Retina (tissue), 1 donor: ENCODE data around the gene SEMA5A.
A peak's percentile ranks its signal among the peaks of the same experiment; 100 is the strongest.
"Not testable (repeated sequence)": the region's sequence is repeated elsewhere in the genome, so short reads cannot be mapped to it uniquely, and the experiment has no call there.

Experiments
- DNase-seq: peaks from one replicate; pipeline ENCODE4 v3.0.0-alpha.2; 2016

SEMA5A gene

DNA sequence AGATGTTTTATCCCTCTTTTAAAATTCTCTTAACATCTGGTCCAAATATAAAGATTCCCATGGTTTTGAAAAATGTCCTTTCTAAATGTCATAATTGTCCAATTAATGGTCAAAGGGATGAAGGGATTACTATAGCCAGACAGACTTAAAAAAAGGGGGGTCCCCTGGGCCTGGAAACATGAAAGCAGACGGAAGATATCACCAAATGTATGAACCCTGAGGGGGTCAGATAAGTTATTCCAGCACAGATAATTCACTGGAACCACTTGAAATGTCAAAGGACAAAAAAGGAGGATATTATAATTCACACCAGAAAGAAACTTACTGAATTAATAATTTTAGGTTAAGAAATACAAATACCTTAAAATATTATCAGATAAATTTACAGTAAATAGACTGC is 155.8 kb downstream of the SEMA5A start:
- no peak for DNase-seq

DNA sequence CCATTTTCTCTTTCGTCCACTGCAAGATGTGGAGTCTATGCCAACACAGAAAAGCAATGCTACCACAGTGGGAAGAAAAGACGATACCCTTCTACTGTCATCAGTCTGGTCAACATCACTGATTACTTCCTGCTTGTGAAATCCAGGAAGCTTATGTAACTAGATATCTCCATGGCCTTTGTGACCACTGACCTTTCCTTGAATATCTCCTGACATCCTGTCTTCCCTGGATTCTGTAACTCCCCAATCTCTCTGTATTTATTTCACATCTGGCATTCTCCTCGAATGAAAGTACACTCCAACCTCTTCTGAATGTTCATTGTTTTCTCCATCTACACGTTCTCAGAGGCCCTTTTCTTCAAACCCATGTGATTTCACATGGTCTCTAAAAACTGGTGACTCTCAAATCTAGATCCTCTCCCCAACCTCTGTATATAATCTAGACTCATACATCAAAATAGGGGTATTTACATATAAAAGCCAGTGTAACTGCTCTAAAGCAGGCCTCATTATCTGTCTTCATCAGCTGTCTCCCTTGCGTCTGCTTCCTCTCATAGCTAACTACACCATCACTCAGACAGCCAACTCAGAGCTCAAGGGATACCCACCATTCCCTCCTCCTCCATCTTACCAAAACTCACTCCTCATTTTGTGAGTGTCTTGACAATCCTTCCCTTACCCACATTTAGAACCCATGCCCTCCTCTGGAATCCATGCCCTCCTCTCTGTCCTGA is 156.8 kb downstream of the SEMA5A start:
- no peak for DNase-seq

DNA sequence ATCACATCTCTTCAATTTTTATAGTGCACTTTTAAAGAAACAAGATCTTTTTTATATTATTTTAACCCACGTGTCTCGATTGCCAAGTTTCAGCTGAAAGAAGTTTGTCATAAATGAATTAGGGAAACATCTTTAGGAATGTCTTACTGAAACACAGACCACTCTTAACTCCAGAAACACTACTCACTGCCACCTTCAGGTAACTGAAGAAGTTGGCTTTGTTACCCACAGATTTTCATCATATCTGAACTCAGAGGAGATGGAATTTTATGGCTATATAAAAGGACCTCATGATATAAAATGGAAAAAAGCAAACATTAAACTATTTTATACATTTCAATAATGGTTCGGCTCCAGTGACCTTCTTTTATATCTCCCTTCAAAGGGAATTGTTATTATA is 158.0 kb downstream of the SEMA5A start:
- DNase-seq: no peak

DNA sequence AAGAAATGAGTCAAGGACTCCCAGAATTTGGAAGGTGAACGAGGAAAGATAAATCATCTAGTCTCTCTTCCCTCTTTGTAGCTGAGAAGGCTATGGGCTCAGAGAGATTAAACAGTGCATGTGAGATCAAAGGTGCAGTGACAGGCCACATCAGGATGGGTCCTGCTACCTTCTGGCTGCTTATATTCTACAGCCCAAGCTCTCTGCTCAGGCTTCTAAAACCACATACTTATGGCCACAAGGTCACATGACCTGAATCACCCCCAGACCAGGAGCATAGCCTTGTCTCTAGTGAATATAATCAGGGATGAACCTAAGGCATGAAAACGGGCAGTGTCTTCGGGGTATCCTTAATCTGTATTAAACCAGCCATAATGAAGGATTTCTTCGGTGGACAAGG is 158.9 kb downstream of the SEMA5A start:
- no peak for DNase-seq

DNA sequence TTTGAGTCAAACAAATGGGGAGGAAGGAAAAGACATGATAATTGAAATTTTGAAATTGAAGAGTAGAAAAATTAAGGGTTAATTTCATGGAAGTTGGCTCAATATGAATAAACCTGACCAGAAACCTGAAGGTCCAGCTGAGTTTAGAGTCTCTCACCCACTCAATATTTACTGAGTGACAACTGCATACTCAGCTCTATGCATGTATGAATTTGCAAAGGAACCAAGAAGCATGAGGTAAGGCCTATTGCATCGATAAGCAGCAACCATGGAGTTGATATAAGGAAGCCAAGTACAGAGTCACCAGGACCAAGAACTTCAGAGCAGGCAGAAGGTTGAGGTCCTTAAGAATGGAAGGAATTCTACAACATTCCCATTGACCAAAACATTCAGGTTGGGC is 163.4 kb downstream of the SEMA5A start:
- no peak for DNase-seq

DNA sequence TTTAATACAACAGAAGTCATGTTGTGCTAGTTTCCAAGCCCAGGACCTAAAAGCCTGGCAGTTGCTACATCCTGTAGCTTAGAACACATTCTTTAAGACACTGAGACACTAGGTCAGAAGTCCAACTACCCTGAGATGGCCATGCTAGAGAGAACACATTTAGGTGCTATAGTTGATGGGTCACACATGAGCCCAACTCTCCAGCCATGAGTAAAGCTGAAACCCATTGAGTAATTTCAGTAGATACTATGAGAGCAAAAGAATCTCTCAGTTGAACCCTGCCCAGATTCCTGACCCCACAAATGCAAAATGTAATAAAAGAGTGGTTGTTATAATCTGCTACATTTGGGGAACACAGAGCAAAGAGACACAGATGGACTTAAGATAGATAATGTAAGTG is 164.4 kb downstream of the SEMA5A start:
- no peak for DNase-seq

DNA sequence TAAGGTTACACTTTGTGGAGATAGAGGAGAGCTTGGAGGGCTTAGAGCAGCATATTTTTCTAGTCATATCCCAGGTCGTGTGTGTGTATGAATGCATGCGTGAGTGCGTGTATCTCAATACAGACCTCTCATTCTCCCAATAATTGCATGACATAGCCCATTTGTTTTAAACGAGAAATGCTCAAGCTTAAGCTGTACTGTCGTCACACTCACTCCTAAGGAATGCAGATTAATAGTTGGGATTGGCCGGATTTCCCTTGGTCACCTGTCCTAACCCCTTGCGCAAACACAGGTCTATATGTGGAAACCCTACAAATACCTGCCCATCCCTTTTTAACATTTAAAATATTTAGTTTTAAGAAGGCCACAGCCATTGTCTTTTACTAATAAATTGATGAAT is 165.8 kb downstream of the SEMA5A start:
- no peak for DNase-seq

DNA sequence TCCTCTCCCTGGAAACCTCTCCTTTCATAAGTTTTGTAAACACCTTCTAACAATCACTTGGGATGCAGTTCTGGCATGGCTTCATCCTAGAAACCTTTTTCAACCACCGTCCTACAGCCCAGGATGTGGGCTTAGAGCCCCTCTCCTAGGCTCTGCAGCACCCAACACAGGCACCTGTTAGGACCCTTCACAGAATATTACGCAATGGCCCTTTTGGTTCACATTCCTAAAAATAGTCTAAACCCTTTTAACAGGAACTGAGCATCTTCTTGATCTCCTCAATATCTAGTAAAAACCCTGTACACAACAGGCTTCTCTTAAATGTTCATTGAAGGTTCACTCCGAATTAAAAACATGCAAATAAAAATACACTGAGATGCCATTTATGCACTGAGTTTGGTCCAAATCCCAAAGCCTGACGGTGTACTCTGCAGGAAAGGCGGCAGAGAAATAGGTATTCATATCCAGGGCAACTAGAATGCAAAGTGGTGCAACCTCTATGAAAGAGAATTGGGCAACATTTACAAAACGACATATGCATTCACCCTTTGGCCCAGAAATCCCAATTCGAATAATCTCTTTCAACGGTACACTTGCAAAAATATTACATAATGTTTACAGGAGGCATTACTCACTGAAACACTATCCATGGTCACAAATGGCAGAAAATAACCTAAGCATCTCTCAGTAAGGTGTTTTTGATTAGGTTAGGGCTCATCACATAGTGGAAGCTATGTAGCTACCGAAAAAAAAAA is 169.3 kb downstream of the SEMA5A start:
- no peak for DNase-seq

DNA sequence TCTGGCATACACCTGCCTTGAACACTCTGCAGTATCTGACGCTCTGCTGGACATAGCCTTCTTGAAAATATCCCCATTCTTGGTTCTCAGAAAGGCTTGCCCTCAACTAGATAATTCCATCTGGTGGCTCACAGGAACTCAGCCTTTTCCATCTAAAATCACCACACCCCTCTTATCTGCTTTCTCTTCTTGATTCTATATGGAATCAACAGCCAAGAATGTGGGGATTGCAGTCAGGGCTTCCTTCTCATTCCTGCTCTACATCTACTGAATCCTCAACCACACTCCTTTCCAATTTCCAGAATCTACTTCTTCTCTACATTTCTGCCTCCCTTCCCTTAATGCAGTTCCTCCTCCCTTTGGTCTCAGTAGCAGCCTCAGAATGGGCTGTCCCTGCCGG is 170.1 kb downstream of the SEMA5A start:
- no peak for DNase-seq

DNA sequence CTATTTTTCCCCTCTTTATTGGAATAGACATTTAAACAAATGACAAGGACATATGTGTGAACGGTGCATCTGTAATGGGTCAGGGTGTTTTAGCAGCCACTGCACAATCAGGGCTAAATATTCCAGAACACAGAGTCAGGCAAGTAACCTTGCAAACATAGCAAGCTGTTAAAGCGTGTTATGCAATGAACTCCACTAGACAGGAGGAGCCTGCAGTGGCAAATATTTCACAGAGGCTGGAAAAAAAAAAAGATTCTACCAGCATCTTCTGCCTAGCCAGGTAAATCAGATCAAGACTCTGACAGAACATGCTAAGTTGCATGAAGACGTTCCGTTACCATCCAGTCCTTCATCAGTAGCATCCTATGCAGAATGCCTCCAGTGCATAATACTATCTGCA is 171.8 kb downstream of the SEMA5A start:
- no peak for DNase-seq

DNA sequence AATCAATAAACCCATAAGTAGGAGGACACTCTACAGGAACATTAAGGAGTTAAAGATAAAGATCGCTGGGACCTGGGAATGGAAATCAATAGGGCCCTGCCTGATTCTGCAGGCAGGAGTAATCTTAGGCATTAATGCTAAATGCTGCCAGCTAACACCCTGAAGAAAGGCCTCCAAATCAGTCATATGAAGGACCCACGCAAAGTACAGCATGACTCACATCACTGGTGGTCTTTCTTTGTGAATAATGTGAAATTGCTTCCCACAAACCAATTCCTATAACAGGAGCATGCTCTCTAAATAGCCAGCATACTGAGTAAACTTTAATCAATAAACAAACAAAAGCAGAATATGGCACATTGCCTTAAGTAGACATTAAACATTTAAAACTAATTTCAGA is 172.3 kb downstream of the SEMA5A start:
- DNase-seq: no peak

DNA sequence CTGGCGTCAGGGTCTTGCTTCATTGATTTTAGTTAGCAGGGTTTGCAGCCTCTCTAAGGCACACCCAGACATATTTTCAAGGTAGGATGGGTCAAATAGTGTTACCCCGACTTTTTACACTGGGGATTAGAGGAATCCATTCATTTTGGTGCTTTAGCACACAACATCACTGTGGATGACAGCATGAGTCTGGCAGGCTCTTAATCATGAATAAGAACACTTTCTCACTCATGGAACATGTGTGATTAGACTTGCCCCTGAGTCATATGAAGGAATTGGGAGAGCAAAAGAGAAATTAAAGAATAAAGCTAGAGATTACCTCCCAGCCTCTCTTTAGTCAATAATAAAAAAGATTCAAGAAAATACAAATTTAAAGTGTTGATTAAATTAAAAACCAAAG is 175.6 kb downstream of the SEMA5A start:
- no peak for DNase-seq

DNA sequence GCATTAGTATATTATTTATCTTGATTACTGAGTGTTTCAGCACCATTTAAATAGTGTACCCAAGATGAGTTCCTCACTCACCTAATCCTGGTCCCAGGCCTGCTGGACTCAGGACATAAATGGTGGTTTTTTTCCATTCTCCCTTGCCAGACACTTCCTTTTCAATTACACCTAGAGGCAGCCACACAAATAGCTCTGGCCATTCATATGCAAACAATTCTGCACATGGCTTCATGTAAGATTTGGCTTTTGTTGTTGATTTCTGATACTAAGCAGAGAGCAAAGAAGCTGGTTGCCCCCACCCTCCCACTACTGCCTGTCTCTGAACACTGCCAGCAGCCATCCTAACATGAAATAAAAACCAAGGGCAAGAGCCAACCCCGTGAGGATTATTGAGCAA is 180.4 kb downstream of the SEMA5A start:
- no peak for DNase-seq

DNA sequence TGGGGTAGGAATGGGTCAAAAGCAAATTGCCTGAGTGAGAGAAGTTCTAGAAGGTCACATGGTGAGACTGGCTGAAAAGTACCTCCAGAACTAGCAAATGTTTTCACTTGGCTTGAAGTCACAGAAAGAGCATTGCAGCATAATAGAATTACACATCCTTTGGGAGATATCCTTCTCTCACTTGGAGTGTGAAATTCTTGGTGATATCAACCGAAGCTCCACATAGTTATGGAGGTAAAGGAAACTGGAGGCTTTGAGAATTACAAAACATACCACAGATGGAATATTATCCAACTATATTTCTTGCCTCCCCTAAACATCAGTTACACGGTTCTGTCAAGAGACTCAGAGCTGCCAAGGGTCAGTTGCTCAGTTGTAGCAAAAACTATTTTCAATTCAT is 182.4 kb downstream of the SEMA5A start:
- DNase-seq: no peak

DNA sequence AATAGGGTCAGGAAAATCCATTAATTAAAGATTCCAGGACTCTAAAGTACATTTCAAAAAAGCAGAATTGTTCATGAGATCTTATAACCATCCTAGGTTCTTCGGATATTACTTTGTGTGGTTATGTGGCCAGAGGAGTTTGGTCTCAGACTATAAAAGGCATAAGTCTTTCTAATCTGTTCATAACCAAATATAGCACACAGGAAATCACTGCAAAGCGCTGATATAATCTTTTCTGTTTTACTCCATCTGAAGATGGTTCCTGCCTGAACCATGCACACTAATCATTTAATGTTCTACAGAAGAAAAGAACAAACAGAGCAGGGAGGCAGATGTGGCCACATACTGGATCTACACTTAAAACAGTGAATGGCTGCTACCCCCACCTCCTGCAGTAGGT is 182.8 kb downstream of the SEMA5A start:
- DNase-seq: no peak

DNA sequence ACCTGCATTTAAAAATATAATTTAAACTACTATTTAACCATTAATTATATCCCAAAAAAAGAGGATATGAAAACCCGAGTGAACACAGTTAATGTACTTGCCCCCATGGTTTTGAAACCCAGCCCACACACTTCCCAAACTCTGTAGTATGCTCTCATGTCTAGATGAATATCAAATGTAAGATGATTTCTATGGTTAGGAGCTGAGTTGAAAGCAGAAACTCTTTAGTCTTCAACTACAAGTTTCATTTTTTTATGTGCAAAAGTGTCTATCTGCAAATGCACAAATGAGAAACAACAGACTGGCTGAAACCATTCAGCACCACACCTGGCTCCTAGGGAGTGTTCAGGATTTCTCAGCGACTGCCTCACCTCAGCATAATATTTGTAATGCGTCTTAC is 183.3 kb downstream of the SEMA5A start:
- DNase-seq: no peak

DNA sequence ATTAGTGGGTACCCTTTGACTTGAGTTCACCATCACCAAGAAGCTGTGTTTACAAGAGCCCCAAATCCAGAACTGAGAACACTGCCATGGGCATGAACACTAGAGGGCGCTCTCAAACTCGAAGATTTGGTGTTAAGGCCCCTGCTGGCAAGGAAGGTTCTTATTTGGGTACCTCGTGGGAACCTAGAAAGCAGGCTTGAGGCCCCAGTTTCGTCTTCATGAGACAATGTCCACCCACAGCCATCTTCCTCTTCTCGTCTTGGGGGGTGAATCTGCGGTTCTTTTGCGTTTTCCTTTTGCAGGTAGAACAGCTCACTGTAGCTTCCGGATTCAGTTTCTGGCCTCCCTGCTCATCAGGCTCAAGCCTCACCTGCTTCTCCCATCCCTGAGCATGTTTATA is 184.0 kb downstream of the SEMA5A start:
- no peak for DNase-seq

DNA sequence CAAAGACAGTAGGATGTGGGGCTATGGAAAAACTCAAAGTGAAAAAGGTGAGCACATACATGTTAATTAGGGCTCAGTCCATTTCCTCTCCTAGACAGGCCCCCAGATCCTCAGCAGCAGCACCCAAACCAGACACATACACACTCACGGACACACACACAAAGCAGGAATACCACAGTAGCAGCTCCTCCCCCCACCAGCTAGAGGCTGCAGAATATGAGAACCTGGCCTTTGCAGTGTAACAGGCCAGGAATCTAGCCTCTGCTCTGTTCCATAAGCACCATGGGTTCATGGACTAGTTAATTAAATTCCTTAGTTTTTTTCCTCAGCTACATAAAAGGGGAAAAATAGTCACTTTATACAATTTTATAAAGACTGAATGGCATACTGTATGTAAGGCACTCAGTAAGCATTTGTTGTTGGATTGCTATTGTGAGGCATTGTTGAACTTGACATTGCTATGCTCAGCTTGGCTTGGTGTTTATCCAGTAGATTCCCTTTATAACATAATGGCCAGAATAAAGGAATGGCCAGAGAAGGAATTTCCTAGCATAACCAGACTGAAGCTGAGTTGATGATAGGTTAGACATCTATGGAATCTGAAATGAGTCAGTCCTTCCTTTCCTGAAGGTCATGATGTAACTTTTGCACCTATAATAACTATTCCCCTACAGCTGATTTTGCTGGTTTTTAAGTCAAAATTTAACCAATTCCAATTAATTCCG is 186.8 kb downstream of the SEMA5A start:
- no peak for DNase-seq

DNA sequence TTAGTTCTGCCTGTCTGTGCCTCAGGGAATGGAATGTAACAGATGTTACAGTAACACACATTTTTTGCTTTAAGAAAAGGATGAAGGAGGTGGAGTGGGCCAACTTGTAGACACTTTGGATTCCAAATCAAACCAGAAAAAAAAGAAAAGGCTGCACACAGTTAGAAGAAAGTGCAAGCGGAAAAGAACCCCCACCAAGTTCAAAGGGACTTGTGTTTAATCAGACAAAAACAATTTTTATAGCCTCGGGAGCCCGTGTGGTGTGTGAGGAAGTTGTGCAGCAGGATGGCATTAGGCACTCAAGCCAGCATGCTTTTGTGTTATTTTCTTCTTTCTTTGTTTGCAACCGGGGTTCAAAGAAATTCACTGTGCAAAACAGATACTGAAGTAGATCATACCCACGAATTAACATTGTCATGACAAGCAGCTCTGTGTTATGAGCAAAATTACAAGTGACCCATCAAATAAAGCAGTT is 189.5 kb downstream of the SEMA5A start:
- peak; percentile 76 for DNase-seq

DNA sequence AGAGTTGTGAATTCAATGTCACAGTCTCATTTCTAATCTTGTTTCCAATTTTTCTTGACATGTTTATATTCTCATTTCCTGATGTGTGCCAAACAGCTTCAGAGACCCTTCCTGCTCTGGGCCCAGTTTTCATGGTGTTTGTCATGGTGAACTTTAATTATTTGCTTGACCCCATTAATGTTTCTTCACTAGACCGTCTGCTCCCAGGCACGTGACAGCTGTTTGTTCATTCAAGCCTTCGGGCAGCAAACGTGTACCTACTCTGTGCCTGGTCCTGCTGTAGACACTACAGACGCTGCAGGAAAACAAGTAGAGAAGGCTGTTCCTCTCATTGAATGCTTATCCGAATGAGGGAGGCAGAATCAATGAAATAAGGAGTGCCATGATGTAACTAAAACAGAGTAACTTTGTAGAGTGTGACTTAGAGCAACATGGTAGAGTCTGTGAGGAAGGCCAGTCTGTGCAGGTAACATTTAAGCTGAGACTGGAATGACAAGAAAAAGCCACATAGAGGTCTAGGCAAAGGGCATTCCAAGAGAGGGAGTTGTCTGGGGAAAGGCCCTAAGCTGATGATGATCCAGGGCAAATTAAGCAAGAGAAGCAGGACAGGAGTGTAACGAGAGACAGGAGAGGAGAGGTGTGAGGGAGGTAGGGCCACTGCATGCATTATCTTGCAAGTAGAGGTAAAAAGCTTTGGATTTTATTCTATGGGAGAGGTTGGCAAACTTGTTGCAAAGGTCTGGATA is 191.4 kb downstream of the SEMA5A start:
- DNase-seq: no peak

DNA sequence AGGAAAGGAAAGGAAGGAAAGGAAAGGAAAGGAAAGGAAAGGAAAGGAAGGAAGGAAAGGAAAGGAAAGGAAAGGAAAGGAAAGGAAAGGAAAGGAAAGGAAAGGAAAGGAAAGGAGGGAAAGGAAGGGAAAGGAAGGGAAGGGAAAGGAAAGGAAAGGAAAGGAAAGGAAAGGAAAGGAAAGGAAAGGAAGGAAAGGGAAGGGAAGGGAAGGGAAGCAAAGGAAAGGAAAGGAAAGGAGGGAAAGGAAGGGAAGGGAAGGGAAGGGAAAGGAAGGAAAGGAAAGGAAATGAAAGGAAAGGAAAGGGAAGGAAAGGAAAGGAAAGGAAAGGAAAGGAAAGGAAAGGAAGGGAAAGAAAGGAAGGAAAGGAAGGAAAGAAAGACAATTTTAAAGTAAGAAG is 192.8 kb downstream of the SEMA5A start:
- not testable (repeated sequence) for DNase-seq

DNA sequence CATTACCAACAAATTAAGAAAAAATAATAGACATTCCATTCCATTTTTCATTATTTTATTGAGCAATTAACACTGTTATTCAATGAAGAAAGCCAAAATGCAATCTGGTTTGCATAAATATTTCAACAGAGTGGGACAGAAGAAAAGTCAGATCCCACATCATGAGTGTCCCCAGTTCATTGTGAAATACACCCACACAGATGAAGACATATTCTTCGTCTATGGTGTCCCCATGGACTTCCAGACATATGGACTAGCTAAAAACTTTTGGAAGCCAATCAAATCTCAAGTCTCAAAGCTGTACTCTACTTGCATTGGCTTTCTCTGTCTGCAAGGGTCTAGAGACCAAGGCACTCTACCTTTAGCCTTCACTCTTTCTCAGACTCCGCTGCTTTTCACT is 194.3 kb downstream of the SEMA5A start:
- no peak for DNase-seq

DNA sequence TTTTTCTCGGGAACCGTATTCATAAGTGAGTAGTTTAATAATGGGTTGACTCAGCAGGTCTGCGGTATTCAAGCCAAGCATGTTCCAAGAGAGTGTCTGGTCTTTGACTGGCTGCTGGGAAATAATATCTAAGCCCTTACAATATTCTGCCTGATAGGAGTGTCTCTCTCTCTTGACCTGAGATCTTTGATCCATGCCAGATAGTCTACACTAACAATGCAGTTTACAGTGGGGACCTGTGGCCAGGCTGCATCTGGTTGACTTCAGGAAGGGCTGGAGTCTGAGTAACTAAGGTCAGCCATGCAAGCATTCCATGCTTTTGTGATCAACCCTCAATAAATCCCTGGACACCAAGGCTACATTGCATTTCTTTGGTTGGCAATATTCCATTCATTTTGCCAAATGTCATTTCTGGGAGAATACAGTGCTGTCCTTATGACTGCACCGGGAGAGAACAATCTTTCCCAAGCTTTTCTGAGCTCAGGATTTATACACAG is 195.5 kb downstream of the SEMA5A start:
- no peak for DNase-seq
